ENCODE measurements around the gene BACH2.

Gene BACH2

GRCh38 chr6:90231308-90231707 is 65.3 kb downstream of the BACH2 start:
- H3K27ac ChIP-seq: no peak overlapping the region
- H3K36me3 ChIP-seq (ENCODE audit: insufficient read depth): no peaks in the 10 kb centered on the region
- no peak for TF ChIP-seq CTCF (conservative IDR thresholded peaks at IDR 0.05; ENCODE audit: low read depth, low read length)
- H3K4me3 ChIP-seq (IDR thresholded peaks at IDR 0.05; ENCODE audit: insufficient read depth, low read depth, low read length): no peak overlapping the region
- H3K27me3 ChIP-seq (ENCODE audit: insufficient read depth, low read depth): no peaks in the 10 kb centered on the region
- no peak overlapping the region for H3K4me2 ChIP-seq
- no peak overlapping the region for H2AFZ ChIP-seq (ENCODE audit: low read depth)
- no peak overlapping the region for H3K9ac ChIP-seq
- no peaks in the 10 kb centered on the region for H3K4me1 ChIP-seq (ENCODE audit: low read depth, poor library complexity, severe bottlenecking)
- H3K79me2 ChIP-seq (ENCODE audit: insufficient read depth, low read depth): no peaks in the 10 kb centered on the region; the same call in 1 of the 2 replicates
- no peaks in the 10 kb centered on the region for H4K20me1 ChIP-seq (ENCODE audit: insufficient read depth)

DNA sequence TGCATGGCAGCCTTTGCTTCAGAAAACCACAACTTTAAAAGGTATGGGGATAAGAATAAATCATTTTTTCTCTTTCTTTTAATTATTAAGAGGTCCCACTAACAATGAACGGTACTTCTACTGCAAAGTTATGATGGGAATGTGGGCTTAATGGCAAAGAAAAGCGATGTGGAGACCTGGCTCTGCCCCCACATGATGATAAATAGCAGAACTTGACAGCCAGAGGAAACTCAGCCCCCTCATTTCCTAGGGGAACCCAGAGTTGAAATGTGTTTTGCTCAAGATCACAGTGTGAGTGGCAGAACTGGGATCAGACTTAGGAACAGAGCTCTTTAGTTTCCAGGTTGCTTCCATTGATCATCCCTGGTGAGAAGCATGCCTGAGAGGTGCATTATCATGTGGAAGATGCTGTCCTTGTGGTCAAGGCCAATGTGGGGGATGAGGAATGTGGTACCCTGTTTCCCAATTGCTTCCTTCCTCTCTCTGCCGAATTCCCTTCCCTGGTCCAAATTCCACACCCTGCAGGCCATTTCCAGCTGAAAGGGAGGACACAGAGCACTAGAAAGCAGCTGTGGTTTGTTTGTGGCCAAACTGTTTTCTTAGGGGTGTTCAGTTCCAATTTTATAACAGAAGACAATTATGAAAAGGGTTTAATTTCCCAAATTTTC is 66.0 kb downstream of the BACH2 start:
- no peak for TF ChIP-seq CTCF (conservative IDR thresholded peaks at IDR 0.05; ENCODE audit: low read depth, low read length)
- Histone ChIP-seq H3K36me3 (ENCODE audit: insufficient read depth) (no peaks in the 10 kb centered on the region), H3K4me3 (IDR thresholded peaks at IDR 0.05; ENCODE audit: insufficient read depth, low read depth, low read length) (no peak overlapping the region), H3K9ac (no peak overlapping the region), H3K27me3 (ENCODE audit: insufficient read depth, low read depth) (no peaks in the 10 kb centered on the region), H3K4me1 (ENCODE audit: low read depth, poor library complexity, severe bottlenecking) (no peaks in the 10 kb centered on the region), H3K4me2 (no peak overlapping the region), H4K20me1 (ENCODE audit: insufficient read depth) (no peaks in the 10 kb centered on the region), H3K79me2 (ENCODE audit: insufficient read depth, low read depth) (no peaks in the 10 kb centered on the region; the same call in 1 of the 2 replicates), H3K27ac (no peak overlapping the region), H2AFZ (ENCODE audit: low read depth) (no peak overlapping the region)

DNA sequence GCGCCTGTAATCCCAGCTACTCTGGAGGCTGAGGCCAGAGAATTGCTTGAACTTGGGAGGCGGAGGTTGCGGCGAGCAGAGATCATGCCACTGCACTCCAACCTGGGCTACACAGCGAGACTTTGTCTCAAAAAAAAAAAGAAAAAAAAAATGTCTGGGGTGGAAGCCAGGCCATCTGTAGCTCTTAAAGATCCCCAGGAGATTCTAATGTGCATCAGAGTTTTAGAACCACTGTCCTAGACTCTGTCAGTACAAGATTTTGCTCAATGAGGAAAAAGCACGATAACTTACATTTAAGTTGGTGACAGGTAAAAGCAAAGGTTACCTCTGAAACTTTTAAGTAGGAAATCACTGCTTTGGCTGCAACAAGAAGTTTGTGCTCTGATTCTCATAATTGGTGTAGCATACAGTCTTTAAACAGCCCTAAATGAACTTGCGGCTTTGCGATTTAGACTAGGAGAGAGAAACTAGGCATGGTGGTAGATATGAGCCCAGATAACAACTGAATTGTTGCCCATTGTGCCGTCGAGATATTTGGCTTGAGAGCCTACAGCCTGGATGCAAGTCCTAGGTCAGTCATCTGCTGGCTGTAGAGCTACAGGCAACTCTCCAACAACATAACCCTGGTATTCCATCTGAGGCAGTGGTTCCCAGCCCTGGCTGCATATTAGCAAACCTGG is 67.2 kb downstream of the BACH2 start:
- no peak overlapping the region for H3K4me3 ChIP-seq (IDR thresholded peaks at IDR 0.05; ENCODE audit: insufficient read depth, low read depth, low read length)
- no peak overlapping the region for H3K9ac ChIP-seq
- no peaks in the 10 kb centered on the region for H3K79me2 ChIP-seq (ENCODE audit: insufficient read depth, low read depth)
- no peak overlapping the region for H3K4me2 ChIP-seq
- no peaks in the 10 kb centered on the region for H3K27me3 ChIP-seq (ENCODE audit: insufficient read depth, low read depth)
- H3K36me3 ChIP-seq (ENCODE audit: insufficient read depth): no peaks in the 10 kb centered on the region
- no peaks in the 10 kb centered on the region for H3K4me1 ChIP-seq (ENCODE audit: low read depth, poor library complexity, severe bottlenecking)
- H3K27ac ChIP-seq: no peak overlapping the region
- no peak for TF ChIP-seq CTCF (conservative IDR thresholded peaks at IDR 0.05; ENCODE audit: low read depth, low read length)
- H4K20me1 ChIP-seq (ENCODE audit: insufficient read depth): no peaks in the 10 kb centered on the region
- no peak overlapping the region for H2AFZ ChIP-seq (ENCODE audit: low read depth)

DNA sequence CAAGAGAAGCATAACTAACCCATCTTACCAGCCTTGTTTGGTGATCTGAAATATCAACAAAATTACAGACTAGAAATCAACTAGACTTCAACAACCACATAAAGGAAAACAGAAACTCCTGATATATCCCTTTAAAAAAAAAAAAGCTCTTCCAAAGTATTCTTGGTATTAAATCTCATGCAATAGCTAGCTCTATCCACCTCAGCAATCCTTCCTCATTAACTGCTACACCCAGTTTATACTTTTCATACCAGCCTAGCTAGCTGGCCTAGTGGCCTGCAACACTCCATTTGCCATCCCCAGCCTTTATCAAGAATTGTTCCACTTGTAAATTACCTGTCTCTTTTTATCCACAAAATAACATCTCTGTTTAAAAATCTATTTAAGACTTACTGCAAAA is 69.0 kb downstream of the BACH2 start:
- no peak overlapping the region for H2AFZ ChIP-seq (ENCODE audit: low read depth)
- H3K4me3 ChIP-seq (IDR thresholded peaks at IDR 0.05; ENCODE audit: insufficient read depth, low read depth, low read length): no peak overlapping the region
- no peaks in the 10 kb centered on the region for H3K36me3 ChIP-seq (ENCODE audit: insufficient read depth)
- no peak overlapping the region for H3K27ac ChIP-seq
- no peaks in the 10 kb centered on the region for H3K27me3 ChIP-seq (ENCODE audit: insufficient read depth, low read depth)
- H3K4me1 ChIP-seq (ENCODE audit: low read depth, poor library complexity, severe bottlenecking): no peaks in the 10 kb centered on the region
- H3K9ac ChIP-seq: no peak overlapping the region
- no peak overlapping the region for H3K4me2 ChIP-seq
- H4K20me1 ChIP-seq (ENCODE audit: insufficient read depth): no peaks in the 10 kb centered on the region
- no peak for TF ChIP-seq CTCF (conservative IDR thresholded peaks at IDR 0.05; ENCODE audit: low read depth, low read length)
- H3K79me2 ChIP-seq (ENCODE audit: insufficient read depth, low read depth): no peaks in the 10 kb centered on the region
